NCI-H748 (cell line): Measurements from ENCODE around the gene CRYBG3.
A peak's percentile ranks its signal among the peaks of the same experiment; 100 is the strongest.

Experiments used
- DNase-seq: peaks from one replicate; lab custom pipeline; 2025; ENCODE audit not compliant: unreplicated experiment; lab: John Stamatoyannopoulos, UW

CRYBG3 gene

GRCh38 chr3:97940034-97940433 lies 118.2 kb downstream of the CRYBG3 start:
- peak; percentile 62 for DNase-seq

GRCh38 chr3:97942801-97943546 lies 121.2 kb downstream of the CRYBG3 start:
- DNase-seq = peak; percentile 91

- no peak for DNase-seq
Measured at GRCh38 chr3:97948351-97949109, 126.7 kb downstream of the CRYBG3 start.

- no peak for DNase-seq
Measured at GRCh38 chr3:97949110-97949485, 127.3 kb downstream of the CRYBG3 start.

- DNase-seq = no peak
Measured at GRCh38 chr3:97949743-97950142, 127.9 kb downstream of the CRYBG3 start.

- DNase-seq = no peak
Measured at GRCh38 chr3:97950360-97950759, 128.5 kb downstream of the CRYBG3 start.

- DNase-seq = no peak
Measured at GRCh38 chr3:97952280-97952679, 130.5 kb downstream of the CRYBG3 start.

- DNase-seq = no peak
Measured at GRCh38 chr3:97952872-97953271, 131.1 kb downstream of the CRYBG3 start.

GRCh38 chr3:97954228-97954827 lies 132.5 kb downstream of the CRYBG3 start:
- DNase-seq = no peak

GRCh38 chr3:97956051-97956450 lies 134.2 kb downstream of the CRYBG3 start:
- DNase-seq = no peak

GRCh38 chr3:97957617-97958311 lies 136.0 kb downstream of the CRYBG3 start:
- peak; percentile 90 for DNase-seq

- no peak for DNase-seq
Measured at GRCh38 chr3:97958396-97958795, 136.6 kb downstream of the CRYBG3 start.

- no peak for DNase-seq
Measured at GRCh38 chr3:97958796-97959195, 137.0 kb downstream of the CRYBG3 start.

GRCh38 chr3:97959872-97960271 lies 138.1 kb downstream of the CRYBG3 start:
- peak; percentile 37 for DNase-seq

- DNase-seq = no peak
Measured at GRCh38 chr3:97960551-97960950, 138.7 kb downstream of the CRYBG3 start.

GRCh38 chr3:97960993-97961766 lies 139.4 kb downstream of the CRYBG3 start:
- DNase-seq = no peak

GRCh38 chr3:97967966-97968365 lies 146.2 kb downstream of the CRYBG3 start:
- peak; percentile 45 for DNase-seq

- no peak for DNase-seq
Measured at GRCh38 chr3:97968376-97968775, 146.6 kb downstream of the CRYBG3 start.

- no peak for DNase-seq
Measured at GRCh38 chr3:97969541-97969940, 147.7 kb downstream of the CRYBG3 start.

GRCh38 chr3:97970156-97970555 lies 148.3 kb downstream of the CRYBG3 start:
- no peak for DNase-seq
